GM12878 (cell line): Measurements from ENCODE around the gene HYAL1. TPM values are rescaled to one million over a fixed set of nuclear protein-coding genes. Genes with fewer than 3 reads are reported as not detected.

ENCODE experiments used
- BCL11A ChIP-seq: IDR thresholded peaks from 2 replicates; pipeline ENCODE4 v1.6.1; 2011; ENCODE audit warnings: low read depth, low read length
- CHD1 ChIP-seq: IDR thresholded peaks from 2 replicates; pipeline ENCODE4 v1.6.1; 2012; ENCODE audit warnings: low read depth, low read length, improper control_type of control experiment
- HSF1 ChIP-seq: fragments of 150-350 bp; IDR thresholded peaks from 2 replicates; pipeline ENCODE4 v1.6.1; 2014; ENCODE audit warnings: mild to moderate bottlenecking, low read depth, low read length
- IKZF2 ChIP-seq, 2 experiments: fragments of 450-650 bp; IDR thresholded peaks; 2 replicates each; pipeline ENCODE4 v1.6.1; 2017; ENCODE audit warnings: mild to moderate bottlenecking in 2 of 2, moderate library complexity in 2 of 2
- IRF5 ChIP-seq: fragments of 450-650 bp; IDR thresholded peaks from 2 replicates; pipeline ENCODE4 v1.6.1; 2017; ENCODE audit warnings: borderline replicate concordance
- NBN ChIP-seq: fragments of 450-650 bp; IDR thresholded peaks from 2 replicates; pipeline ENCODE4 v1.6.1; 2016
- NFIC ChIP-seq: IDR thresholded peaks from 2 replicates; pipeline ENCODE4 v1.6.1; 2012; ENCODE audit warnings: low read depth, mild to moderate bottlenecking, inconsistent platforms, low read length, moderate library complexity
- NR2C1 ChIP-seq: fragments of 450-650 bp; IDR thresholded peaks from 2 replicates; pipeline ENCODE4 v1.6.1; 2017; ENCODE audit warnings: antibody characterized with exemption, mild to moderate bottlenecking, moderate library complexity
- NR2F1 ChIP-seq: fragments of 450-650 bp; conservative IDR thresholded peaks from 2 replicates; pipeline ENCODE4 v1.6.1; 2017; ENCODE audit warnings: mild to moderate bottlenecking
- PAX5 ChIP-seq: IDR thresholded peaks from 2 replicates; pipeline ENCODE4 v1.6.1; 2011; ENCODE audit warnings: low read depth, low read length, borderline replicate concordance
- PBX3 ChIP-seq: IDR thresholded peaks from 2 replicates; pipeline ENCODE4 v1.6.1; 2011; ENCODE audit warnings: mild to moderate bottlenecking, low read depth, low read length, moderate library complexity; ENCODE audit not compliant: insufficient replicate concordance
- POLR2AphosphoS2 ChIP-seq: IDR thresholded peaks from 2 replicates; pipeline ENCODE4 v1.6.1; 2011; ENCODE audit warnings: low read depth, mild to moderate bottlenecking, low read length, improper control_type of control experiment, moderate library complexity
- POLR2AphosphoS5 ChIP-seq: IDR thresholded peaks from 2 replicates; pipeline ENCODE4 v1.6.1; 2011; ENCODE audit warnings: mild to moderate bottlenecking, low read length, inconsistent platforms
- RB1 ChIP-seq: fragments of 450-650 bp; formaldehyde crosslinking; IDR thresholded peaks from 2 replicates; pipeline ENCODE4 v1.6.1; 2017; ENCODE audit warnings: mild to moderate bottlenecking, borderline replicate concordance
- RELB ChIP-seq: fragments of 450-650 bp; IDR thresholded peaks from 2 replicates; pipeline ENCODE4 v1.6.1; 2017; ENCODE audit warnings: low read depth, mild to moderate bottlenecking, moderate library complexity
- RFX5 ChIP-seq: IDR thresholded peaks from 2 replicates; pipeline ENCODE4 v1.6.1; 2011; ENCODE audit warnings: low read depth, low read length, improper control_type of control experiment
- SMAD5 ChIP-seq: IDR thresholded peaks from 2 replicates; pipeline ENCODE4 v1.6.1; 2016; ENCODE audit warnings: antibody characterized with exemption, low read depth
- STAT1 ChIP-seq: fragments of 450-650 bp; conservative IDR thresholded peaks from 2 replicates; pipeline ENCODE4 v1.6.1; 2014; ENCODE audit warnings: antibody characterized with exemption, mild to moderate bottlenecking
- SUPT20H ChIP-seq: IDR thresholded peaks from 2 replicates; pipeline ENCODE4 v1.6.1; 2011; ENCODE audit warnings: low read depth, mild to moderate bottlenecking, low read length, moderate library complexity, borderline replicate concordance; ENCODE audit not compliant: control insufficient read depth
- SUZ12 ChIP-seq: fragments of 200-600 bp; sonication (generic); IDR thresholded peaks from one replicate; pipeline ENCODE4 v1.6.1; 2018; ENCODE audit warnings: antibody characterized with exemption, mild to moderate bottlenecking; ENCODE audit not compliant: unreplicated experiment
- TCF12 ChIP-seq: IDR thresholded peaks from 2 replicates; pipeline ENCODE4 v1.6.1; 2011; ENCODE audit warnings: low read depth, mild to moderate bottlenecking, low read length
- ZBTB4 ChIP-seq: fragments of 450-650 bp; formaldehyde crosslinking; IDR thresholded peaks from 2 replicates; pipeline ENCODE4 v1.4.0; 2022; ENCODE audit warnings: mild to moderate bottlenecking, moderate library complexity
- polyA plus RNA-seq, 11 experiments: library from polyadenylated mRNA; depleted of rRNA in 4 of 11; unstranded in 6 of 11; stranded (reverse) in 5 of 11; fragments of >200 nt; fragmentation: Nextera tagmentation in 4 of 11; fragmentation: Illumina TruSeq in 1 of 11; extraction: Ambion mirVana in 4 of 11; extraction: Trizol in 1 of 11; gene quantifications; 1 replicate in 1 of 11; 2 replicates in 10 of 11; pipeline versions ENCODE4 v1.2.1 to v1.2.3, GENCODE V29; 2011 to 2016; ENCODE audit warnings: inconsistent platforms in 2 of 11, missing spikeins in 2 of 11, low read depth in 1 of 11
- total RNA-seq, 4 experiments: library from RNA; depleted of rRNA in 3 of 4; stranded (reverse); fragments of >200 nt in 3 of 4; fragmentation: Illumina TruSeq in 1 of 4; extraction: Trizol in 1 of 4; gene quantifications; 2 replicates each; pipeline versions ENCODE4 v1.2.1 to v1.2.3, GENCODE V29; 2013 to 2021

Gene HYAL1
- total and polyA plus RNA-seq, 10 of the 15 experiments (the other 5 are each of a cell fraction or from before 2014, with no cell fraction given) = 0.04 to 0.55 (median 0.18) TPM; not detected in 2

- no peak for TF ChIP-seq PBX3
- TF ChIP-seq IKZF2 (IDR thresholded peaks at IDR 0.05) = no peak
- peak; percentile 79 for TF ChIP-seq POLR2AphosphoS5
- peak; percentile 68; the same call in 1 of the 2 replicates for TF ChIP-seq RB1
- TF ChIP-seq STAT1 = 0 out of 2 replicates have a peak, but pooled peaks have one; percentile 24
- no peak for TF ChIP-seq CHD1
- no peak for TF ChIP-seq SUZ12
- no peak for TF ChIP-seq ZBTB4
- TF ChIP-seq NR2C1 = no peak
- no peak for TF ChIP-seq IRF5
- no peak for TF ChIP-seq SUPT20H
- TF ChIP-seq RELB = peak; percentile 76
- TF ChIP-seq SMAD5 = peak; percentile 55; the same call in 1 of the 2 replicates
- TF ChIP-seq HSF1 = no peak
- TF ChIP-seq NR2F1 = 0 out of 2 replicates have a peak, but pooled peaks have one; percentile 11
- 0 out of 2 replicates have a peak, but pooled peaks have one; percentile 22 for TF ChIP-seq PAX5
- peak; percentile 49; the same call in 1 of the 2 replicates for TF ChIP-seq RFX5
- TF ChIP-seq TCF12 = no peak; the same call in 1 of the 2 replicates
- no peak for TF ChIP-seq NFIC
- TF ChIP-seq BCL11A = no peak
- TF ChIP-seq POLR2AphosphoS2 = peak; percentile 91
- TF ChIP-seq NBN = no peak
These were observed 24.7 kb upstream of the HYAL1 start, which contains the start of gene TUSC2 (continued) for GRCh38 chr3:50327943-50328691.
